HepG2 (cell line): ENCODE measurements around the gene TLCD1. TPM values are rescaled to one million over a fixed set of nuclear protein-coding genes. Genes with fewer than 3 reads are reported as not detected.

Experiments
- ARNT ChIP-seq: fragments of 450-650 bp; IDR thresholded peaks from 2 replicates; pipeline ENCODE4 v1.6.1; 2017
- HMG20A ChIP-seq: IDR thresholded peaks from 2 replicates; pipeline ENCODE4 v1.6.1; 2016; ENCODE audit warnings: borderline replicate concordance
- KDM3A ChIP-seq: IDR thresholded peaks from 2 replicates; pipeline ENCODE4 v1.6.1; 2018; ENCODE audit warnings: low read depth, missing compliant biosample characterization
- KIAA2018 ChIP-seq: sonication (generic); formaldehyde crosslinking; IDR thresholded peaks from 2 replicates; pipeline ENCODE4 v1.5.0; 2020; ENCODE audit warnings: mild to moderate bottlenecking, missing genetic modification reagents, borderline replicate concordance
- KMT2B ChIP-seq: IDR thresholded peaks from 2 replicates; pipeline ENCODE4 v1.6.1; 2016; ENCODE audit warnings: missing genetic modification reagents, missing compliant biosample characterization
- MZF1 ChIP-seq: sonication (generic); formaldehyde crosslinking; IDR thresholded peaks from 2 replicates; pipeline ENCODE4 v1.8.1; 2023; ENCODE audit warnings: mild to moderate bottlenecking, missing genetic modification reagents, borderline replicate concordance
- NFAT5 ChIP-seq: sonication (generic); formaldehyde crosslinking; IDR thresholded peaks from 2 replicates; pipeline ENCODE4 v1.4.0; 2020; ENCODE audit warnings: missing genetic modification reagents
- ONECUT2 ChIP-seq: sonication (generic); formaldehyde crosslinking; IDR thresholded peaks from 2 replicates; pipeline ENCODE4 v1.4.0; 2020; ENCODE audit warnings: missing genetic modification reagents
- THAP8 ChIP-seq: sonication (generic); formaldehyde crosslinking; IDR thresholded peaks from 2 replicates; pipeline ENCODE4 v1.5.1; 2020; ENCODE audit warnings: missing genetic modification reagents, mild to moderate bottlenecking, borderline replicate concordance
- ZNF224 ChIP-seq: sonication (generic); formaldehyde crosslinking; IDR thresholded peaks from 2 replicates; pipeline ENCODE4 v1.5.0; 2020; ENCODE audit warnings: mild to moderate bottlenecking, missing genetic modification reagents
- ZNF430 ChIP-seq: sonication (generic); formaldehyde crosslinking; IDR thresholded peaks from 2 replicates; pipeline ENCODE4 v1.9.0; 2021; ENCODE audit warnings: mild to moderate bottlenecking, missing genetic modification reagents
- ZNF891 ChIP-seq: sonication (generic); formaldehyde crosslinking; IDR thresholded peaks from 2 replicates; pipeline ENCODE4 v1.5.0; 2020; ENCODE audit warnings: mild to moderate bottlenecking, missing genetic modification reagents
- polyA plus RNA-seq, 8 experiments: library from polyadenylated mRNA; depleted of rRNA in 3 of 8; stranded (reverse) in 7 of 8; unstranded in 1 of 8; fragments of >200 nt; fragmentation: Illumina TruSeq in 4 of 8; extraction: Trizol in 4 of 8; gene quantifications; 2 replicates each; pipeline versions ENCODE4 v1.2.1 to v1.2.3, GENCODE V29; 2011 to 2016; ENCODE audit warnings: low read depth in 4 of 8, missing spikeins in 1 of 8, mixed read lengths in 1 of 8; ENCODE audit not compliant: insufficient read depth in 1 of 8
- total RNA-seq, 5 experiments: library from RNA; depleted of rRNA; stranded (reverse); fragments of >200 nt; fragmentation: Illumina TruSeq; extraction: Trizol; gene quantifications; 2 replicates each; pipeline ENCODE4 v1.2.3, GENCODE V29; 2016; ENCODE audit warnings: low read depth in 1 of 5

TLCD1 gene
- total and polyA plus RNA-seq, 2 of the 13 experiments (the other 11 are each of a cell fraction or from before 2014, with no cell fraction given): 14.9 to 19.6 TPM

- no peak for TF ChIP-seq NFAT5 (CRISPR knock-in tag)
- no peak for TF ChIP-seq MZF1
- no peak for TF ChIP-seq THAP8 (CRISPR knock-in tag)
- no peak for TF ChIP-seq ONECUT2 (CRISPR knock-in tag)
- no peak for TF ChIP-seq KIAA2018
- TF ChIP-seq HMG20A (CRISPR knock-in tag): no peak
- no peak; the same call in 1 of the 2 replicates for TF ChIP-seq ZNF430
- TF ChIP-seq KDM3A: peak; percentile 83
- no peak for TF ChIP-seq ZNF224
- TF ChIP-seq KMT2B: 0 out of 2 replicates have a peak, but pooled peaks have one; percentile 43
- TF ChIP-seq ZNF891 (CRISPR knock-in tag): no peak
- no peak for TF ChIP-seq ARNT
Measured at GRCh38 chr17:28750178-28751047, 24.4 kb upstream of the TLCD1 start (continued).
